NCI-H510A (cell line): ENCODE data around the gene DNMBP.
A peak's percentile ranks its signal among the peaks of the same experiment; 100 is the strongest.
"Not testable (repeated sequence)": the region's sequence is repeated elsewhere in the genome, so short reads cannot be mapped to it uniquely, and the experiment has no call there.

ENCODE experiments used
- DNase-seq: peaks from one replicate; lab custom pipeline; 2025; lab: John Stamatoyannopoulos, UW

The DNMBP gene

GRCh38 chr10:99946051-99946450 lies 63.7 kb downstream of the DNMBP start:
- DNase-seq = not testable (repeated sequence)

- no peak for DNase-seq
Measured at GRCh38 chr10:99945263-99945662, 64.5 kb downstream of the DNMBP start.

DNA sequence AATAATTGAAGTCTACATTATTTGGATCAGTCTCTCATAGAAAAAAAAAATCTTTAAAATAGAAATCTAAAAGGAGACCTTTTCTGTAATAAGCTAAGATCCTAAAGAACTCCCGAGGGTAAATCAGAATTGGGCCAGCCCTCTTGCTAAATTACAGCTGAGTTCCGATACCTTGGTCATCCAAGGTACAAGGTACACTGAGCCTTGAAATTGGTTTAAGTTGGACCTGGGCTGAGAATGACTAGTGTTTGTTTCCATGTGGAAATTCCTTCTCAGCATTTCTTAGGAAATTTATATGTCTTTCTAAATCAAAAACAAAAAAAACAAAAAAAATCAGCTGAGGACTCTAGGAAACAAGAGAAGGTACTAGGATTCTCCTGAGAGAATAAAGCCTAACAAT lies 64.9 kb downstream of the DNMBP start:
- no peak for DNase-seq

- no peak for DNase-seq
Measured at GRCh38 chr10:99943908-99944307, 65.8 kb downstream of the DNMBP start.

GRCh38 chr10:99941942-99942820 lies 67.6 kb downstream of the DNMBP start:
- DNase-seq = no peak

DNA sequence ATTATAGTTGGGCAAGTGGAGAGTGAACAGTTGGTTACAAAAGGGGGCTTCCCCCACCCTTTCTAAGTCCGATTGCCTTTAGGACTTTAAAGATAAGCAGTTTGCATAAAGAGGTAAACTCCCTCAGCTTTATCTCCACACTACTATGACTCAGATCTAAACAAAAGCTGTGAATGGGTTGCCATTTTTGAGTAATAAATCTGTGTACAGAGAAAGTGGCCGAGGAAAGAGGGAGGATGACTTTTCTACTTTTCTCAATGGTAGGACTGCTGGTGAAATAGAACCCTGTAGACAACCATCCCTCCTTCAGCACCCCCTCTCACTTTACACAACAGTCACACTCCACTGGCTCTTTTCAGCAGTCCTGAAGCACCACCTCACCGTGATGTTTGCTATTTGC lies 71.2 kb downstream of the DNMBP start:
- no peak for DNase-seq

DNA sequence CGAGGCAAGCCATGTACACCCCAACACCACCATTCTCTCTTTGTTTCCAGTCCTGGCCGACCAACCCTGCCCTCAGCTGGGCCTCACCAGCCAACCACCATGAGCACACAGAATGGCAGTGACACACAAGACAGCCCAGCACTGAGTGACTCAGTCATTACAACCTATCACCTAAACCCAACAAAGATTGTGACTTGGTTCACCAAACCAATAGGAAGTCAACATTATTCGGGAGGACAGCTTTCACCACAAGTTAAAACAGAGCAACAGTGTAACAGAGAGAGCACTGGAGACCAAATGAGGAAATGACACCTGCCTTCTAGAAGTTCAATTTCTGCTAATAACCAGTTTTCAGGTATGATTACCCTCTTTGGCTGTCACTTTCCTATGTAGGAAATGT lies 72.1 kb downstream of the DNMBP start:
- DNase-seq = no peak

GRCh38 chr10:99932203-99932957 lies 77.4 kb downstream of the DNMBP start:
- not testable (repeated sequence) for DNase-seq

DNA sequence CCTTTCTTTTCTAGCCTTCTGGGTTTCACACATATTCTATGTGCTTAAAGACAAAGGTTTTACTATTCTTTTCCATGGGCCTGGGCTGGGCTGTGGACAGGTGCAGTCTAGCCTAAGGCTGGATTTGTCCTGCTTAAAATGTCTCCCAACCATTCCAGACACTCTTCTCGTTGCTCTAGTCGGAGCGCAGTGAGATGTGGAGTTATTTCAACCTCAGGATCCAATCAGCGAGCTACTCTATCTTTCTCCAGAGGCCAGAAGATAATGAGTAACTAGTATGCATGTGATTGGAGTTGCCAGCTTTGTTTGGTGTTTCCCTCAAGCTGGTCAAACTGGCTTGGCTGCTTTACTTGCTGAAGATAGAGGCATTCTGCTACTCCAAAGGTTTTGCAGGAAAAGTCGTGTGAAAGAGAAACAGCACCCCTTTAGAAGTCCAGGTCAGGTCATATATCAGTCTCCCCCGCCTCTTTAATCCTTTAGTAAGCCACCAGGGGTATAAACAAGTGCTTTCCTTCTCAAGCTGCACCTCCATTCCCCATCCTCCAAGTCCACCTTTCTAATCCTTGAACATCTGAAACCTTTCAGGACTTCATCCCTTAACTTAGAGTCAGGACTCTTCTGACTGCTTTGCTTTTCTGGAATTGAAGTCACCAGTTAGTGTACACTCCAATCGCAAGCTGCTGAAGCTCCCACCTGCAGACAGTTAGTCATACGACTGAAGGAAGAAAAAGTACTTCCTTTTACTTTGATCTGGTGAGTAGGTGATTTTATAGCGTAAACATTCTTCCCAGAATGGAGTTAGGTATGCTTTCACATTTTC lies 78.8 kb downstream of the DNMBP start:
- DNase-seq = peak; percentile 71

DNA sequence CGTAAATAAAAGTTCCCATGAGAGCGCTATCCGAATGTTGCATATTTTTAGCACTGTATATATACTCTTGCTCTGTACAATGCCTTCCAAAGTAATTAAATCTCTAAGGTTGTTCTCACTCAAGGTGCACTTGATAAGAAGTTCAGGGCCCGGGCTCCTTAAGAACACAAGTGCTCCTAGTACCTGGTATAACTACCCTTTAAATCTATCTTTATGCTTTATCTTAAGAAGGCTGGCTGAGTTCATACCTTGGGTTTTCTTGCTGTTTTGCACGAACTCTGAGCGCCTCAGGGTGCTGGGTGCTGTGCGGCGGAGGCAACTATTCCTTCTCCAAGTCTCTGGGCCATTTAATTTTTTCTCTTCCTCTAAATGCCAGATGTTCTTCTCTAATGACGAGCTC lies 80.4 kb downstream of the DNMBP start:
- DNase-seq = no peak

- DNase-seq = no peak
Measured at GRCh38 chr10:99927721-99928280, 81.9 kb downstream of the DNMBP start.

DNA sequence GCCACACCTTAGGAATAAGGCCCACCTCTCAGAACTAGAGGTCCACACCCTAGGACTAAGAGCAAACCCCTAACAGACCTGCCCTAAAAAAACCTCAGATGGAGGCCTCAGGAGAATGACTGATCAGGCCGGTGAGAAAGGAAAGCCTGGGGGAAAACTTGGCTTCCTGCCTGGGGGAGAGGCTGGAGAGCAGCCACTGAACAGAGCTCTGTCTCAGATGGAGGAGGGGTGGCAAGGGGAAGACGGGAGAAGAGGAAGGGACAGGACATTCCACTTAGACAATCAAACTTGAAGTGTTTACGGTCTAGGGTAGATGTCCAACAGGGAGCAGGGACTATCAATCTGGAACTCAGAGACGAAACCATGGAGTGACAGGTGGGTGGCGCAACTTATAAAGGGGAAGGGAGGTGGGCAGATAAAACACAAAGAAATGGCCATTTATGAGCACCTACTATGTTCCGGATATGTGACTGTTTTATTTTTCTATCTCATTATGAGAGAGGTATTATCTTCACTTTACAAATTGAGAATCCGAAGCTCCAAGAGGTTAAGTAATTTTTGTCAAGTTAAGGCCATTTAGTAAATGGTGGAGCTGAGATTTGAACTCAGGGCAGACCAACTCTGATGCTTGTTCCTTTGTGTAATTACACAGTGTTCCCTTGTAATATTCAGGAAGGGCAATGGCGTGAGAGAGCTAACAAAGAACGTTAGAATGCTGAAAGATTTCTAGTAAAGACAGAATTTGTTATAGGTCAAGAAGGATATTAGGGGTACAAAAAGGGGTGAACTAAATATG lies 82.6 kb downstream of the DNMBP start:
- peak; percentile 28 for DNase-seq

DNA sequence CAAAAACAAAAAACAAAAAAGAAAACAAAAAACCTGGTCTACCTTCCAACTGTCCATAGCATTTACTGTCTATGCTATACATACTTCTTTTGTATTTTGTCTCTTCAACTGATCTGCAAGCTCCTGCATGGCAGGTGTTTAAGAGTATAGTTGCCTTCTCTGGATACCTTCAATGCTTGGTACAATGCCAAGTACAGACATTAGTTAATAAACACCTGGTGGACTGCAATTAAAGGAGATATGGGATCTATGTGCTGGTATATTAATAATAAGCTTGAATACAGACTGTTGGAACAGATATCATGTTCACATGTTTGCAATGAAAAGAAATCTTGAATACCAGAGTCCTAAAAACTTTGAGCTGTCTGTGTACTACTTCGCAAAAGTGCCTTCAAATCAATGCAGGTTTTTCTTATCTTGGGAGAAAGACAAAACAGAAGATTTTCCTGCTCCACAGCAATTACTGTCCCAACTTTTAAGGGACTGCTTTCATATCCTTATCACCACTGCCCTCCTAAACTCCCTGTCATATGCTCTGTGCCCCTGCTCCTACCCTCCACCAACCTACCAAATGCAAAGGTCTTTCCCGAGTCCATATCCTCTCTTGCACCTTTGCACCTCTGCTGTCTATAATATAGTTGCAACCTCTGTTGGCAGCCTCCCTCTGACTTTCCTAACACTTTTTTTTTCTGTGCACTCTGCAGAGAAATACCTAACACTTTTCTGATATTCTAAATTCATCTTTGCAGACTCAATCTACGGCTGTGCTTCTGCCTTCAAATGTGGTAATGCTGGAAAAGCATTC lies 85.1 kb downstream of the DNMBP start:
- no peak for DNase-seq

DNA sequence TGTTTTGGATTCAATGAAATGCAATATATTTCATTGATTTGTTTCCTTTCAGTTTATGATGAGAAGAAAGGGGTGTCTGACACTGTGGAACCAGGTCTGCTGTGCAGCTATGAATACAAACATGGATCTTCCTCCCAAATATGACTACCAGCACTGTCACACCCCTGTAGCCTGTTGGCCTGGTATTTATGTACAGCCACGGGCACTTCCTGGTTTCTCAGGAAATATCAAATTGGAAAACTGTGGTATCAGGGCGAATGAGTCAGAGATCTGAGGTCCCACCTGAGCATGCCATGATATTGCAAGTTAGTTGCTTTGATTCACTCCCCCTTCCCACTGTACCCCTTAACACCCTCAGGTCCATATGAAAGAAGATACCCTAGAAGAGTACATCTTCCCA lies 87.8 kb downstream of the DNMBP start:
- no peak for DNase-seq

DNA sequence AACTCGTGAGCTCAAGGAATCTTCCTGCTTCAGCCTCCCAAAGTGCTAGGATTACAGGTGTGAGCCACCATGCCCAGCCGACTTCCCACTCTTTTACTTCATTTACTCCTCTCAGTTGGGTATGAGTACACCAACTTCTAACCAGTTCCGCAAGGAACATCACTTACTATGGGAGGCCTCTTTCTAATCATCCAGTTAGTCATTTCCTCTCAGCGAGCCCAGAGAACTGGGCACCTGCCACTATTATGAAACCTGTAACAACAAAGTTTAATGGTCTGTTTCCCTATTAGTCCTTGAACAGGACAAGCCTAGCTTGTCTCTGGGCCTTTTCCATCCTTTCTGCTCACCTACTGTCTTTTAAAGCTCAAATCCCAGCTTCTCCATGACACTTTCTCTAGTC lies 88.8 kb downstream of the DNMBP start:
- no peak for DNase-seq

DNA sequence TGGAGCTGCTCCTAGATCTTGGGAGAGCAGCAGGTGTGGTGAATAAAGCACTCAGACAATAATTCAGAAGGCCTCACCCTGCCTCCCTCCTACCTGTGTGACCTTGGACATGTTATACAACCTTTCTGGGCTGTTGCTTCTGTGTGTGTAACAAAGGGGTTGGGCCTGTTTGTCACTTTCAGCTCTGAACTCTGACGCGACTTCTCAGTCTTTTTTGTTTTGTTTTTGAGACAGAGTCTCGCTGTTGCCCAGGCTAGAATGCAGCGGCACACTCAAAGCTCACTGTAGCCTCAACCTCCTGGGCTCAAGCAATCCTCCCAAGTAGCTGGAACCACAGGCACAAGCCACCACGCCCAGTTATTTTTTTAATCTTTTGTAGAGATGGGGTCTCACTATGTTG lies 89.3 kb downstream of the DNMBP start:
- no peak for DNase-seq

DNA sequence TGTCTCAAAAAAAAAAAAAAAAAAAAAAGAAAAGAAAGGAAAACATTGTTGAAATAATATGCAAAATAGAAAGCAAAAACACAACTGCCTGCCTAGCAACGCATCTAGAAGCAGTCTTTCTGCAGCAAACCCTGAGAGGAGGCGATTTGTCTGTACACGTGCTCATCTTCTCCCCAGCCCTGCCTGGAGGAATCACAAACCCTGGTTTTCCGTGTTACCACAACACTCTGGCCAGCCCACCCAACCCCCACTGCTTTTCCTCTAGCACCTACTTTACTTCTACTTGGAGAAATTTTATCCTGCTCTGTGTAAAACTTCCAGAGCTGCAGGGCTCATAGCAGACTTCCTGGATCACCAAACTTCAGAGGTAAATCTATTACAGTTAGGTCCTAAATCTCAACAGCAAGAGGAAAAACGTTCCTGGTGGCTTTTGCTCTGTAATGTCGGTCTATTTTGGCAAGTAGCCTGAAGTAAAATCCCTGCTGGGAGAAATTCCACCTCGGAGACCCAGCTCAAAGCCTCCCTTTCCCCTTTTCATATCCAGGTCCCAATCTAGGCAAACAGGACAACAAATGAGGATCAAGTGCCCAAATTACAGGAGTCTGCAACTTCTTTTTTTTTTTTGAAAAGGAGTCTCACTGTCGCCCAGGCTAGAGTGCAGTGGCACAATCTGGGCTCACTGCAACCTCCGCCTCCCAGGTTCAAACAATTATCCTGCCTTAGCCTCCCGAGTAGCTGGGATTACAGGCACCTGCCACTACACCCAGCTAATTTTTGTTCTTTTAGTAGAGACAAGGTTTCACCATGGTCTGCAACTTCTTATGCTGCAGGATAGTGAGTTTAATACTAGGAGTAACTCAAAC lies 91.6 kb downstream of the DNMBP start:
- DNase-seq = no peak

DNA sequence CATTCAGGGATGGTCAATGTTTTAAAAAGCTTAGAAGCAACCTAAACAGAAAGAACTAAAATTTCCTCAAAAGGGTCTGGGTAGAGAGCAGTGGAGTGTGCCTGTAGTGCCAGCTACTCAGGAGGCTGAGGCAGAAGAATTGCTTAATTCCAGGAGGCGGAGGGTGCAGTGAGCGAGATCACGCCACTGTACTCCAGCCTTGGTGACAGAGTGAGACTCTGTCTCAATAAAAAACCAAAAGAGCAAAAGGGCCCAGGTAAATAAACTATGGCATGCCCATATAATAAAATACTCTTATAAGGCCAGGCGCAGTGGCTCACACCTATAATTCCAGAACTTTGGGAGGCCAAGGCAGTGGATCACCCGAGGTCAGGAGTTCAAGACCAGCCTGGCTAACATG lies 93.0 kb downstream of the DNMBP start:
- no peak for DNase-seq

DNA sequence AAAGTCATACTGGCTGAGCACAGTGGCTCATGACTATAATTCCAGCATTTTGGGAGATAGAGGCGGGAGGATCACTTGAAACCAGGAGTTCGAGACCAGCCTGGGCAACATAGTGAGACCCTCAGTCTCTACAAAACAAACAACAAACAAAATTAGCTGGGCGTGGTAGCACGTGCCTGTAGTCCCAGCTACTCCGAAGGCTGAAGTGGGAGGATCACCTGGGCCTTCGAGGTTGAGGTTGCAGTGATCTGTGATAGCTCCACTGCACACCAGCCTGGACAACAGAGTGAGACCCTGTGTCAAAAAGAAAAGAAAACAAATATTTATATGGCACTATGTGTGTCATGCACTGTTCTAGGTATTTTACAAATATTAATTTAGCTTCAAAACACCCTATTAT lies 94.3 kb downstream of the DNMBP start:
- no peak for DNase-seq

DNA sequence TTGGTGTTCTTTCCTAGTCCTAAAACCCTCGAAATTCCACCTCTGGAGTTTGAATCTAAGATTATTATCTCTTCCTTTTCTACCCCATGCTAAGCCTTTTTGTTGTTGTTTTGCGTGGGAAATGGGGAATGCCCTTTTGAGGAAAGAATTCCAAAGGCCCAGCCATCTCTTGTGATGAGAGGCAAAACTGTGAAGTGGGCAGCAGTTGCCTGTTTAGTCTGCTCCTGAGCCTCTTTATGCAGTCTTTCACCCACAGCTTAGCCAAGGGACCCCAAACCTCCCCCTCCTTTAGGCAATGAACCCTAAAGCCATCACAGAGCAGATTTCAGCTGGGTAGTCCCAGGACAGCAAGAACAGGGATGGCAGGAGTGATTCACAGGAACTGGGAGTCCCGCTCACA lies 95.5 kb downstream of the DNMBP start:
- no peak for DNase-seq
